GM10248 (cell line): Measurements from ENCODE around the gene FAAP20.

Experiments
- CTCF ChIA-PET: fragments of 300-600 bp; sonication (Branson Sonifier 250); formaldehyde crosslinking; extraction: SDS; loops from one replicate; lab custom pipeline; 2021; ENCODE audit warnings: antibody characterized with exemption; lab: Yijun Ruan, JAX
- POLR2A ChIA-PET: fragments of 350-650 bp; sonication (Branson Sonifier 250); formaldehyde crosslinking; extraction: SDS; loops from one replicate; lab custom pipeline; 2020; ENCODE audit warnings: antibody characterized with exemption; lab: Yijun Ruan, JAX
- DNase-seq: peaks from one replicate; pipeline ENCODE4 v3.0.0; 2012; ENCODE audit errors: extremely low spot score
- TF ChIP-seq, protein P1 (sequence below): IDR thresholded peaks from 2 replicates; pipeline ENCODE4 v1.5.1; 2012; ENCODE audit warnings: mild to moderate bottlenecking, low read depth; ENCODE audit errors: extremely low read depth, missing control alignments, control extremely low read depth

FAAP20 gene

GRCh38 chr1:2176615-2177014, 18.0 kb downstream of the FAAP20 start:
- ChIA-PET POLR2A (no interaction called here), CTCF (interaction anchor here (1.1 to 3.7 kb wide), 4 partner anchors 12 to 205 kb away, joined by 3 to 11 read pairs (median 6); partner anchors contain the start of gene FAAP20)
- TF ChIP-seq, protein P1, sequence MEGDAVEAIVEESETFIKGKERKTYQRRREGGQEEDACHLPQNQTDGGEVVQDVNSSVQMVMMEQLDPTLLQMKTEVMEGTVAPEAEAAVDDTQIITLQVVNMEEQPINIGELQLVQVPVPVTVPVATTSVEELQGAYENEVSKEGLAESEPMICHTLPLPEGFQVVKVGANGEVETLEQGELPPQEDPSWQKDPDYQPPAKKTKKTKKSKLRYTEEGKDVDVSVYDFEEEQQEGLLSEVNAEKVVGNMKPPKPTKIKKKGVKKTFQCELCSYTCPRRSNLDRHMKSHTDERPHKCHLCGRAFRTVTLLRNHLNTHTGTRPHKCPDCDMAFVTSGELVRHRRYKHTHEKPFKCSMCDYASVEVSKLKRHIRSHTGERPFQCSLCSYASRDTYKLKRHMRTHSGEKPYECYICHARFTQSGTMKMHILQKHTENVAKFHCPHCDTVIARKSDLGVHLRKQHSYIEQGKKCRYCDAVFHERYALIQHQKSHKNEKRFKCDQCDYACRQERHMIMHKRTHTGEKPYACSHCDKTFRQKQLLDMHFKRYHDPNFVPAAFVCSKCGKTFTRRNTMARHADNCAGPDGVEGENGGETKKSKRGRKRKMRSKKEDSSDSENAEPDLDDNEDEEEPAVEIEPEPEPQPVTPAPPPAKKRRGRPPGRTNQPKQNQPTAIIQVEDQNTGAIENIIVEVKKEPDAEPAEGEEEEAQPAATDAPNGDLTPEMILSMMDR = no peak

GRCh38 chr1:2175681-2176454, 18.7 kb downstream of the FAAP20 start:
- CTCF ChIA-PET = interaction anchor here (1.1 to 3.7 kb wide), 5 partner anchors 13 to 206 kb away, joined by 3 to 11 read pairs (median 5); partner anchors contain the start of gene FAAP20
- POLR2A ChIA-PET = no interaction called here
- TF ChIP-seq, protein P1 = no peak
- DNase-seq = no peak

More at GRCh38 chr1:2176615-2177014, 18.0 kb downstream of the FAAP20 start:
- no peak for DNase-seq

GRCh38 chr1:2175055-2175414, 19.5 kb downstream of the FAAP20 start:
- TF ChIP-seq, protein P1 = no peak
- ChIA-PET POLR2A (no interaction called here), CTCF (interaction anchor here (0.8 to 3.7 kb wide), 9 partner anchors 9 to 231 kb away, joined by 3 to 19 read pairs (median 4); no protein-coding TSS in a partner anchor)
- DNase-seq = no peak

- ChIA-PET CTCF (interaction anchor here (0.7 to 3.7 kb wide), 12 partner anchors 10 to 230 kb away, joined by 3 to 19 read pairs (median 4); no protein-coding TSS in a partner anchor), POLR2A (no interaction called here)
- TF ChIP-seq, protein P1 = peak; percentile 80
- DNase-seq = peak; percentile 82
Measured at GRCh38 chr1:2174348-2175054, 20.1 kb downstream of the FAAP20 start.

DNA sequence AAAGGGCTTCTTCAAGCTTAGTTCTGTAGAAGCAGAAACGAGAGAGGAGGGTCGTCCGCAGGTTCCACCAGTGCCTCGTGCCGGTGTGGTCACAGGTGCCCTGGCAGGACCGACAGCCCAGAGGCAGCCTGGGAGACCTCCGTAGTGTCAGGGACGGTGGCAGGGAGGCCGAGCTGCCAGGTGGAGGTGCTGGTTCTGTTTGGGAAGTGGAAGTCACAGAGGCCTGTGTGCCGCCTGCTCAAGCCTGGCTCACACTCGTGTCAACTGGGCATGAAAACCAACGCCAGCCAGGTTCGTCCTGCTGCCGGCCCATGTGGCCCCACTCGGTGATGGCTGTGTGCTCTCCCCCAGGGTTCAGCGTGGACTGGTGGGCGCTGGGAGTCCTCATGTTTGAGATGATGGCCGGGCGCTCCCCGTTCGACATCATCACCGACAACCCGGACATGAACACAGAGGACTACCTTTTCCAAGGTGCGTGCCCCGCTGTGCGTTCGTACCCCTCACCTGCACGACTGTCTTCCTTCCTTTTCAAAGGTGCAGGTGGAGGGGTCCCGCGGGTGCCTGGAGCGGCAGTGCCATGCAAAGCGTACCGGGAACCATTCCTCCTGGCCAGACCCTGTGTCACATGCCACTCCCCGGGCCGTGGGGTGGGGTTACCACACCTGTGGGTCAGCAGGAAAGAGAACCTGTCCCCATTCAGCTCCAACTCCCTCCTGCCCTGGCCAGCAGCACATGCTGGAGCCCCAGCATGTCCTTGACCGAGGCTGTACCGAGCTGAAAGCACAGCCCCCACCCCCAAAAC, 20.8 kb downstream of the FAAP20 start:
- POLR2A ChIA-PET = no interaction called here
- CTCF ChIA-PET = interaction anchor here (1.0 to 3.7 kb wide), 8 partner anchors 9 to 208 kb away, joined by 3 to 19 read pairs (median 8); no protein-coding TSS in a partner anchor
- no peak for DNase-seq
- TF ChIP-seq, protein P1 = no peak
